Tibial nerve (tissue), 4 donors: Measurements from ENCODE around the gene PLEKHB2.

ENCODE experiments used
- EP300 ChIP-seq, 2 donors: sonication (generic); formaldehyde crosslinking; IDR thresholded peaks; one replicate each; pipeline ENCODE4 v1.6.1; 2017; ENCODE audit warnings: antibody characterized with exemption in 2 of 2, mild to moderate bottlenecking in 1 of 2
- POLR2A ChIP-seq, 2 donors: fragments of 450-650 bp; IDR thresholded peaks; one replicate each; pipeline ENCODE4 v1.6.1; 2017; ENCODE audit warnings: antibody characterized with exemption in 2 of 2, mild to moderate bottlenecking in 2 of 2, moderate library complexity in 2 of 2
- TF ChIP-seq, protein P1 (sequence below), 5 experiments: fragments of 200-600 bp in 3 of 5; fragments of 450-650 bp in 2 of 5; sonication (generic) in 3 of 5; IDR thresholded peaks; one replicate each; pipeline ENCODE4 v1.5.1; 2016 to 2019; ENCODE audit warnings: antibody characterized with exemption in 5 of 5, mild to moderate bottlenecking in 3 of 5, moderate library complexity in 2 of 5

DNA sequence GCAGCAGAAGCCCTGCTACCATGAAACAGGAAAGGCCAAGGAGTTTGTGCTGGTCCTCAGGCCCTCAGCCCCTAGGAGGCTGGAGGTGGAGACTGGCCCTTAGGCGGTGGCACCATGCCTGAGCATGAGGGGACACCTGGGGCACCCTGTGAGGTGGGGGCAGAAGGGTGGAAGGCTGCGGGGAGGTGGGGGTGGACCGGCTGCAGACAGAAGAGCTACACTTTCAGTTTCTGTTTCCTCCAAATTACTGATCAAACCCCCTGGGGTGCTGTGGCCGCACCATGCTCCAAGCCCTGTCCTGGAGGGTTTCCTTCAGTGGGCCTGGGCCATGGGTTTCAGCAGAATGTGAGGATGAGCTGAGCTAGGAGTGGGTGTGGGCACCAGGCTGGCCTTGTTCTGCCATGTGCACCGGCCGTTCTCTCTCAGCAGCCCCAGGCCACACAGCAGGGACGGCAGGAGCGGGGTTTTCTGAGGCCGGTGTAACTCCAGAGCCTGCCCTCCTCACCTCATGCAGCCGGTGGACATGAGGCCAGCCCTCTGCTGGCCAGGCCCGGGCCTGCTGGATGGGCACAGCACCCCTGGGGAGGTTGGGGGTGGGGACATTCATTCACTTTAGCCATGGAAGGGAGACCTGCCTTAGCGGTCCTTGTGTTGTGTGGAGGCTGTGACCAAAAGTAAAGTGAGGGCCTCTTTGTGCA lies 51.5 kb downstream of the PLEKHB2 start:
- TF ChIP-seq POLR2A (IDR thresholded peaks at IDR 0.05) (no peak), EP300 (IDR thresholded peaks at IDR 0.05) (no peak)
- TF ChIP-seq, protein P1, sequence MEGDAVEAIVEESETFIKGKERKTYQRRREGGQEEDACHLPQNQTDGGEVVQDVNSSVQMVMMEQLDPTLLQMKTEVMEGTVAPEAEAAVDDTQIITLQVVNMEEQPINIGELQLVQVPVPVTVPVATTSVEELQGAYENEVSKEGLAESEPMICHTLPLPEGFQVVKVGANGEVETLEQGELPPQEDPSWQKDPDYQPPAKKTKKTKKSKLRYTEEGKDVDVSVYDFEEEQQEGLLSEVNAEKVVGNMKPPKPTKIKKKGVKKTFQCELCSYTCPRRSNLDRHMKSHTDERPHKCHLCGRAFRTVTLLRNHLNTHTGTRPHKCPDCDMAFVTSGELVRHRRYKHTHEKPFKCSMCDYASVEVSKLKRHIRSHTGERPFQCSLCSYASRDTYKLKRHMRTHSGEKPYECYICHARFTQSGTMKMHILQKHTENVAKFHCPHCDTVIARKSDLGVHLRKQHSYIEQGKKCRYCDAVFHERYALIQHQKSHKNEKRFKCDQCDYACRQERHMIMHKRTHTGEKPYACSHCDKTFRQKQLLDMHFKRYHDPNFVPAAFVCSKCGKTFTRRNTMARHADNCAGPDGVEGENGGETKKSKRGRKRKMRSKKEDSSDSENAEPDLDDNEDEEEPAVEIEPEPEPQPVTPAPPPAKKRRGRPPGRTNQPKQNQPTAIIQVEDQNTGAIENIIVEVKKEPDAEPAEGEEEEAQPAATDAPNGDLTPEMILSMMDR (IDR thresholded peaks at IDR 0.05): no peak
